ENCODE results near the gene TSC22D3. TPM values are rescaled to one million over a fixed set of nuclear protein-coding genes. Genes with fewer than 3 reads are reported as not detected.

Gene TSC22D3
- total and polyA plus RNA-seq, 2 donors (not counting 1 experiment from before 2014, with no cell fraction given), result 24.2 to 51.5 TPM

DNA sequence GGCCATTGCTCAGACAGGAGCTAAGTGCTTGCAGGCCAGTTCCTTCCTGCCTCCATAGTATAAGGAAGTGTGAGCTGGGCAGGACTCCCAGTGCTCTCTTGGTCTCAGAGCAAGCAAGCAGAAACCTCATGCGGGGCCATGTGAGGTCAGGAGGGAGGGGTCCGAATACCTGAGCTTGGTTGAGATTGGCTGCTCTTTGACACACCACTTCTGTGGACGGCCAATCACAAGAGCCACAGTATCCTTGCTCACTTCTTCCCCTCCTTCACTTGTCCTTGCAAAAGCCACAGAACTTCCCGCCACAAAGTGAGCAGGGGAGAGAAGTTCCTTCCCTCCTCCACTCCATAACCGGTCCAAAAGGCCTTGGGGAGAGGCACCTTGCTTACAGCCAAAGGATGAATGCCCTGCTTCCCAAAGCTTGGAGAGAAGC lies 90.6 kb downstream of the TSC22D3 start:
- no peak for TF ChIP-seq EZH2 (IDR thresholded peaks at IDR 0.05; ENCODE audit: low read length, missing control alignments)
- TF ChIP-seq, protein P1, sequence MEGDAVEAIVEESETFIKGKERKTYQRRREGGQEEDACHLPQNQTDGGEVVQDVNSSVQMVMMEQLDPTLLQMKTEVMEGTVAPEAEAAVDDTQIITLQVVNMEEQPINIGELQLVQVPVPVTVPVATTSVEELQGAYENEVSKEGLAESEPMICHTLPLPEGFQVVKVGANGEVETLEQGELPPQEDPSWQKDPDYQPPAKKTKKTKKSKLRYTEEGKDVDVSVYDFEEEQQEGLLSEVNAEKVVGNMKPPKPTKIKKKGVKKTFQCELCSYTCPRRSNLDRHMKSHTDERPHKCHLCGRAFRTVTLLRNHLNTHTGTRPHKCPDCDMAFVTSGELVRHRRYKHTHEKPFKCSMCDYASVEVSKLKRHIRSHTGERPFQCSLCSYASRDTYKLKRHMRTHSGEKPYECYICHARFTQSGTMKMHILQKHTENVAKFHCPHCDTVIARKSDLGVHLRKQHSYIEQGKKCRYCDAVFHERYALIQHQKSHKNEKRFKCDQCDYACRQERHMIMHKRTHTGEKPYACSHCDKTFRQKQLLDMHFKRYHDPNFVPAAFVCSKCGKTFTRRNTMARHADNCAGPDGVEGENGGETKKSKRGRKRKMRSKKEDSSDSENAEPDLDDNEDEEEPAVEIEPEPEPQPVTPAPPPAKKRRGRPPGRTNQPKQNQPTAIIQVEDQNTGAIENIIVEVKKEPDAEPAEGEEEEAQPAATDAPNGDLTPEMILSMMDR (conservative IDR thresholded peaks at IDR 0.05 in 1 of 2, IDR thresholded peaks at IDR 0.05 in 1 of 2; ENCODE audit: low read depth in 1 of 2, low read length in 2 of 2), result no peak
- Histone ChIP-seq H3K4me2 (ENCODE audit: extremely low read depth, insufficient read depth, low read length) (no peak overlapping the region), H3K9me3 (ENCODE audit: control insufficient read depth, insufficient read depth, low read depth, low read length) (no peaks in the 10 kb centered on the region), H3K79me2 (ENCODE audit: control insufficient read depth, insufficient read depth, low read length) (no peaks in the 10 kb centered on the region), H3K27ac (ENCODE audit: insufficient read depth, low read length) (no peak overlapping the region), H3K27me3 (ENCODE audit: control insufficient read depth, insufficient read depth, low read length) (peaks cover 8% of the 10 kb centered on the region), H2AFZ (ENCODE audit: low read length) (no peak overlapping the region), H3K9ac (ENCODE audit: insufficient read depth, low read length) (no peak overlapping the region), H3K4me1 (ENCODE audit: control insufficient read depth, extremely low read depth, insufficient read depth, low read length) (no peaks in the 10 kb centered on the region), H3K4me3 (replicated peaks in 1 of 4; ENCODE audit: control extremely low read depth in 1 of 4, insufficient read depth in 1 of 4, low read depth in 3 of 4, low read length in 4 of 4) (no peak overlapping the region), H3K36me3 (ENCODE audit: control insufficient read depth, insufficient read depth, low read length) (no peaks in the 10 kb centered on the region), H4K20me1 (ENCODE audit: control insufficient read depth, extremely low read depth, insufficient read depth, low read length) (no peaks in the 10 kb centered on the region)
- peak; percentile 49 to 73 for DNase-seq (ENCODE audit: low read depth in 2 of 2)

DNA sequence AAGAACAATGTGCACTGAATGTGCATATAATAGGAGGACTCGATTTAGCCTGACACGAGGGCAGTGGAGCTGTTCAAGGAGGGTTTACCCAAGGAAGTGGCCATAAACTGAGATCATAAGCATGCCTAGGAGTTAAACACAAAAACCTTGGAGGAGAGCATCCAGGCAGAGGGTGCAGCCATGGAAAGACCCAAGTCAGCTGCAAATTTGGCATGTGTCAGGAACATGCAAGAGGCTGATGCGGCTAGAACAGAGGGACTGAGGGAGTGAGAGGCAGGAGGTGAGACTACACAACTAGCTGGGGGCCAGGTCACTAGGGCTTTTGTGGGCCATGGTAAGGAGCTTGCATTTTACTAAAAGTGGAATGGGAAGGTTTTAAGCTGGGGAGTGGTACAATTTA lies 91.7 kb downstream of the TSC22D3 start:
- Histone ChIP-seq H3K27me3 (ENCODE audit: control insufficient read depth, insufficient read depth, low read length) (peaks cover 3% of the 10 kb centered on the region), H3K27ac (ENCODE audit: insufficient read depth, low read length) (no peak overlapping the region), H3K36me3 (ENCODE audit: control insufficient read depth, insufficient read depth, low read length) (no peaks in the 10 kb centered on the region), H3K4me2 (ENCODE audit: extremely low read depth, insufficient read depth, low read length) (no peak overlapping the region), H3K9me3 (ENCODE audit: control insufficient read depth, insufficient read depth, low read depth, low read length) (no peaks in the 10 kb centered on the region), H4K20me1 (ENCODE audit: control insufficient read depth, extremely low read depth, insufficient read depth, low read length) (no peaks in the 10 kb centered on the region), H3K9ac (ENCODE audit: insufficient read depth, low read length) (no peak overlapping the region), H3K4me1 (ENCODE audit: control insufficient read depth, extremely low read depth, insufficient read depth, low read length) (no peaks in the 10 kb centered on the region), H3K4me3 (replicated peaks in 1 of 4; ENCODE audit: control extremely low read depth in 1 of 4, insufficient read depth in 1 of 4, low read depth in 3 of 4, low read length in 4 of 4) (no peak overlapping the region), H2AFZ (ENCODE audit: low read length) (no peak overlapping the region), H3K79me2 (ENCODE audit: control insufficient read depth, insufficient read depth, low read length) (no peaks in the 10 kb centered on the region)
- TF ChIP-seq EZH2 (IDR thresholded peaks at IDR 0.05; ENCODE audit: low read length, missing control alignments), result no peak
- TF ChIP-seq, protein P1 (conservative IDR thresholded peaks at IDR 0.05 in 1 of 2, IDR thresholded peaks at IDR 0.05 in 1 of 2; ENCODE audit: low read depth in 1 of 2, low read length in 2 of 2), result no peak
- DNase-seq (ENCODE audit: low read depth in 2 of 2), result no peak

DNA sequence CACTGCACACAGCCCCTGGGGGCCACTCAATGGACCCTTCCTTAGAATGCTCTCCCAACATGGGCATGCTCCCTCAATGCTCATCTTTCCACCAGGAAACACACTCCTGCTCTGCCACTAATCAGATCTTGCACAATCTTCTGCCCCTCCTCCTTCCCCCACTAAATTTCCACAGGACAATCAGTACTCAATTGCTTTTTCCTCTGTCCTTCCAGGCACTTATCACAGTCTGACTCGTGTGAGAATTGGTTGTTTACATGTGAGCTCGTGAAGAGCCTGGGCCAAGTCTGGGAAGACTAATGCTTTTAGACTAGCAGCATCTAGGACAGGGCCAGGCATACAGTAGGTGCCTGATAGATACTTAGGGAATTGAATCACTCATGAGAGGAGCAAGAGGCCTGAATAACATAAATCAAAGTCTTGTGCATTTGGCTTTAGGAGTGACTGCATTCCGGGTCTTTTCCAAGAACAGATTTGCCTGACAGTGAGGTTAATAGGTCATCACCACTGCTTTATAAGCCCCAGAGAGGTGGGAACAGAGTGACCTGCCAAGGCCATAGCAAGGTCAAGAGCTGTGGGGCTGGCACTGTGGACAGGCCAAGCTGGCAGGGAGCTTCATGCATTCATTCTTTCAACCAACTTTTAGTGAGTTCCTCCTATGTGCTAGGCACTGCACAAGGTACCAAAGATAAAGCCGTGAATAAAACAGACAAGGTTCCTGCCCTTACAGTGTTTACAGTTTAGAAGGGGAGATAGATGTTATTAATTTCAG lies 92.3 kb downstream of the TSC22D3 start:
- no peak for TF ChIP-seq EZH2 (IDR thresholded peaks at IDR 0.05; ENCODE audit: low read length, missing control alignments)
- TF ChIP-seq, protein P1 (conservative IDR thresholded peaks at IDR 0.05 in 1 of 2, IDR thresholded peaks at IDR 0.05 in 1 of 2; ENCODE audit: low read depth in 1 of 2, low read length in 2 of 2), result no peak
- Histone ChIP-seq H3K36me3 (ENCODE audit: control insufficient read depth, insufficient read depth, low read length) (no peaks in the 10 kb centered on the region), H3K27me3 (ENCODE audit: control insufficient read depth, insufficient read depth, low read length) (peaks cover 3% of the 10 kb centered on the region), H2AFZ (ENCODE audit: low read length) (no peak overlapping the region), H3K9me3 (ENCODE audit: control insufficient read depth, insufficient read depth, low read depth, low read length) (no peaks in the 10 kb centered on the region), H3K79me2 (ENCODE audit: control insufficient read depth, insufficient read depth, low read length) (no peaks in the 10 kb centered on the region), H3K27ac (ENCODE audit: insufficient read depth, low read length) (no peak overlapping the region), H3K9ac (ENCODE audit: insufficient read depth, low read length) (no peak overlapping the region), H4K20me1 (ENCODE audit: control insufficient read depth, extremely low read depth, insufficient read depth, low read length) (no peaks in the 10 kb centered on the region), H3K4me1 (ENCODE audit: control insufficient read depth, extremely low read depth, insufficient read depth, low read length) (no peaks in the 10 kb centered on the region), H3K4me2 (ENCODE audit: extremely low read depth, insufficient read depth, low read length) (no peak overlapping the region), H3K4me3 (replicated peaks in 1 of 4; ENCODE audit: control extremely low read depth in 1 of 4, insufficient read depth in 1 of 4, low read depth in 3 of 4, low read length in 4 of 4) (no peak overlapping the region)
- DNase-seq (ENCODE audit: low read depth in 2 of 2), result peak in 1 of 2 donors; percentile 71
